Activated gamma-delta T cell treated with anti-CD3 and anti-CD28 coated beads, Interleukin-2, amount 50 U/mL, for 16 hours (primary cell): ENCODE measurements around the gene ISG15.
"Not testable (repeated sequence)": the region's sequence is repeated elsewhere in the genome, so short reads cannot be mapped to it uniquely, and the experiment has no call there.

Experiments used
- DNase-seq: peaks from one replicate; pipeline ENCODE4 v3.0.0-alpha.2; 2020; ENCODE audit warnings: low read depth

The ISG15 gene

GRCh38 chr1:1013922-1014648 is 788 bp downstream of the ISG15 start:
- no peak for DNase-seq

- DNase-seq = no peak
Observed at GRCh38 chr1:1014799-1015681, 1.7 kb downstream of the ISG15 start.

GRCh38 chr1:1017397-1018320 is 4.4 kb downstream of the ISG15 start:
- not testable (repeated sequence) for DNase-seq

- not testable (repeated sequence) for DNase-seq
Observed at GRCh38 chr1:1018321-1018685, 5.0 kb downstream of the ISG15 start.

- DNase-seq = peak; percentile 67
Observed at GRCh38 chr1:1019122-1019999, 6.1 kb downstream of the ISG15 start.

- no peak for DNase-seq
Observed at GRCh38 chr1:1020000-1020404, 6.7 kb downstream of the ISG15 start, which contains the start of gene AGRN. Gene AGRN, plus strand, starts transcription at chr1:1020120. Its CDS starts 53 bp downstream, at chr1:1020173.

GRCh38 chr1:1020415-1021009 is 7.2 kb downstream of the ISG15 start:
- no peak for DNase-seq

- DNase-seq = no peak
Observed at GRCh38 chr1:1021010-1021919, 8.0 kb downstream of the ISG15 start.

- no peak for DNase-seq
Observed at GRCh38 chr1:1021920-1022259, 8.6 kb downstream of the ISG15 start.

- no peak for DNase-seq
Observed at GRCh38 chr1:1022302-1023009, 9.2 kb downstream of the ISG15 start.

- DNase-seq = no peak
Observed at GRCh38 chr1:1023700-1024099, 10.4 kb downstream of the ISG15 start.

- no peak for DNase-seq
Observed at GRCh38 chr1:1024149-1024770, 11.0 kb downstream of the ISG15 start.

GRCh38 chr1:1024771-1025699 is 11.7 kb downstream of the ISG15 start:
- DNase-seq = no peak

- DNase-seq = no peak
Observed at GRCh38 chr1:1025730-1026129, 12.4 kb downstream of the ISG15 start.

GRCh38 chr1:1026599-1027413 is 13.5 kb downstream of the ISG15 start:
- no peak for DNase-seq

- no peak for DNase-seq
Observed at GRCh38 chr1:1027791-1028190, 14.5 kb downstream of the ISG15 start.
